Esophagus muscularis mucosa (tissue), 4 donors: Measurements from ENCODE around the gene SCP2.

Experiments used
- EP300 ChIP-seq: sonication (generic); formaldehyde crosslinking; IDR thresholded peaks from one replicate; pipeline ENCODE4 v1.6.1; 2017; ENCODE audit warnings: antibody characterized with exemption
- POLR2A ChIP-seq: fragments of 450-650 bp; IDR thresholded peaks from one replicate; pipeline ENCODE4 v1.6.1; 2017; ENCODE audit warnings: antibody characterized with exemption, moderate library complexity, mild to moderate bottlenecking, low read depth
- POLR2AphosphoS5 ChIP-seq, 2 donors: sonication (generic); formaldehyde crosslinking; IDR thresholded peaks; one replicate each; pipeline ENCODE4 v1.6.1; 2017; ENCODE audit warnings: antibody characterized with exemption in 2 of 2
- TF ChIP-seq, protein P1 (sequence below), 3 experiments: fragments of 200-600 bp in 2 of 3; fragments of 450-650 bp in 1 of 3; sonication (generic) in 2 of 3; IDR thresholded peaks; one replicate each; pipeline ENCODE4 v1.5.1; 2017 to 2019; ENCODE audit warnings: antibody characterized with exemption in 3 of 3, mild to moderate bottlenecking in 2 of 3, moderate library complexity in 1 of 3

DNA sequence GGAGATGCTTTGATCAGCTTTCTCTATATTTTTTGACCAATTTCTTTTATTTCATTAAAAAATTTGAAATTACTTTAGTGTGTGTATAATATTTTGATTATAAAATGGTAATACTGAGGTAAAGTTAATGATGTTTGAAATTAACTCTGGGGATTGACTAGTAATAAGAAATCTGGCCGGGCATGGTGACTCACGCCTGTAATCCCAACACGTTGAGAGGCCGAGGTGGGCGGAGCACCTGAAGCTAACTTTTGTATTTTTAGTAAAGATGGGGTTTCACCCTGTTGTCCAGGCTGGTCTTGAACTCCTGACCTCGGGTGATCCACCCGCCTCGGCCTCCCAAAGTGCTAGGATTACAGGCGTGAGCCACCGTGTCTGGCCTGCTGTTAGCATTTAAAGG is 17.5 kb downstream of the SCP2 start:
- TF ChIP-seq, protein P1, sequence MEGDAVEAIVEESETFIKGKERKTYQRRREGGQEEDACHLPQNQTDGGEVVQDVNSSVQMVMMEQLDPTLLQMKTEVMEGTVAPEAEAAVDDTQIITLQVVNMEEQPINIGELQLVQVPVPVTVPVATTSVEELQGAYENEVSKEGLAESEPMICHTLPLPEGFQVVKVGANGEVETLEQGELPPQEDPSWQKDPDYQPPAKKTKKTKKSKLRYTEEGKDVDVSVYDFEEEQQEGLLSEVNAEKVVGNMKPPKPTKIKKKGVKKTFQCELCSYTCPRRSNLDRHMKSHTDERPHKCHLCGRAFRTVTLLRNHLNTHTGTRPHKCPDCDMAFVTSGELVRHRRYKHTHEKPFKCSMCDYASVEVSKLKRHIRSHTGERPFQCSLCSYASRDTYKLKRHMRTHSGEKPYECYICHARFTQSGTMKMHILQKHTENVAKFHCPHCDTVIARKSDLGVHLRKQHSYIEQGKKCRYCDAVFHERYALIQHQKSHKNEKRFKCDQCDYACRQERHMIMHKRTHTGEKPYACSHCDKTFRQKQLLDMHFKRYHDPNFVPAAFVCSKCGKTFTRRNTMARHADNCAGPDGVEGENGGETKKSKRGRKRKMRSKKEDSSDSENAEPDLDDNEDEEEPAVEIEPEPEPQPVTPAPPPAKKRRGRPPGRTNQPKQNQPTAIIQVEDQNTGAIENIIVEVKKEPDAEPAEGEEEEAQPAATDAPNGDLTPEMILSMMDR (IDR thresholded peaks at IDR 0.05): no peak
- no peak for TF ChIP-seq POLR2A
- TF ChIP-seq EP300: no peak
- no peak for TF ChIP-seq POLR2AphosphoS5 (IDR thresholded peaks at IDR 0.05)
